Cardiac muscle cell (in vitro differentiated cells and primary cell): ENCODE results near the gene POLL. TPM values are rescaled to one million over a fixed set of nuclear protein-coding genes. Genes with fewer than 3 reads are reported as not detected.

Source experiments
- DNase-seq, 2 donors: peaks; one replicate each; pipeline versions ENCODE4 v3.0.0 to v3.0.0-alpha.2; 2010 to 2017; ENCODE audit warnings: low read depth in 1 of 2, low spot score in 1 of 2
- H3K27ac ChIP-seq: fragments of 200-600 bp; sonication (generic); 2 replicates; pipeline ENCODE4 v1.5.1; 2016
- H3K27me3 ChIP-seq: fragments of 200-600 bp; sonication (generic); 2 replicates; pipeline ENCODE4 v1.6.0; 2016; ENCODE audit warnings: control low read depth
- H3K36me3 ChIP-seq: fragments of 200-600 bp; sonication (generic); 2 replicates; pipeline ENCODE4 v1.5.1; 2016; ENCODE audit warnings: control low read depth
- H3K4me1 ChIP-seq: fragments of 200-600 bp; sonication (generic); 2 replicates; pipeline ENCODE4 v1.8.1; 2017; ENCODE audit warnings: low read depth, mild to moderate bottlenecking, mixed run types
- H3K4me3 ChIP-seq: fragments of 200-600 bp; sonication (generic); 2 replicates; pipeline ENCODE4 v1.5.1; 2016; ENCODE audit warnings: mild to moderate bottlenecking
- H3K9me3 ChIP-seq: fragments of 200-600 bp; sonication (generic); 2 replicates; pipeline ENCODE4 v1.5.1; 2017; ENCODE audit warnings: low read depth, mild to moderate bottlenecking, control low read depth
- polyA plus RNA-seq: library from polyadenylated mRNA; unstranded; fragments of >200 nt; fragmentation: Nextera tagmentation; extraction: Ambion mirVana; gene quantifications from 2 replicates; pipeline ENCODE4 v1.2.1, GENCODE V29; 2016
- total RNA-seq: library from RNA; depleted of rRNA; stranded (reverse); fragments of >200 nt; gene quantifications from 2 replicates; pipeline ENCODE4 v1.2.3, GENCODE V29; 2016
- TF ChIP-seq, protein P1 (sequence below): IDR thresholded peaks from 2 replicates; pipeline ENCODE4 v1.5.1; 2012; ENCODE audit warnings: low read depth, mild to moderate bottlenecking, low read length

The POLL gene
- total and polyA plus RNA-seq, 2 experiments from 2014 or later, result 27.6 to 41.7 TPM

DNA sequence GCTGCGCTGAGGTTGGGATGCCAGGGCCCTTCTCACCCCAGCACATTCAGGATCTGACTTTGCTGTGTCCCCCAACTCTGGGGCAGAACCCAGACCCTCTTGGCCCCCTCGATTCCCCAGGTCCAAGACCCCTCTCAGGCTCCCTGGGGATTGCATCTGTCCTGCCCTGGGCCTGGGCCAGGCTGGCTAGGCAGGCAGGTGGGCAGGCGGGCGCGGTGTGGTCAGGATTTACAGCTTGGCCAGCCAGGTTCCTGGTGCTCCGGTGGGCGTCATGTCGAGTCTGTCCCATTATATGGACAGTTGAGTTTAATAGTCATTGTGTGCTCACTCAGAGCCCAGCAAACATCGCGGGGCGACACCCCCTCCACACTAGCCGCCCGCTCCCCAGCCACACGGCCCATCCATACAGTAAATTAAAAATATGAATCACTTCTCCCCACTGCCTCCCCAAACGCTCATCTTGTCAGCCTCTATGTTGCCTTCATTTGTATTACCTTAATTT lies 23.5 kb downstream of the POLL start:
- Histone ChIP-seq H3K4me3 (no peak overlapping the region), H3K9me3 (no peaks in the 10 kb centered on the region), H3K4me1 (no peaks in the 10 kb centered on the region), H3K27me3 (peaks cover 3% of the 10 kb centered on the region), H3K36me3 (no peaks in the 10 kb centered on the region), H3K27ac (no peak overlapping the region)
- TF ChIP-seq, protein P1, sequence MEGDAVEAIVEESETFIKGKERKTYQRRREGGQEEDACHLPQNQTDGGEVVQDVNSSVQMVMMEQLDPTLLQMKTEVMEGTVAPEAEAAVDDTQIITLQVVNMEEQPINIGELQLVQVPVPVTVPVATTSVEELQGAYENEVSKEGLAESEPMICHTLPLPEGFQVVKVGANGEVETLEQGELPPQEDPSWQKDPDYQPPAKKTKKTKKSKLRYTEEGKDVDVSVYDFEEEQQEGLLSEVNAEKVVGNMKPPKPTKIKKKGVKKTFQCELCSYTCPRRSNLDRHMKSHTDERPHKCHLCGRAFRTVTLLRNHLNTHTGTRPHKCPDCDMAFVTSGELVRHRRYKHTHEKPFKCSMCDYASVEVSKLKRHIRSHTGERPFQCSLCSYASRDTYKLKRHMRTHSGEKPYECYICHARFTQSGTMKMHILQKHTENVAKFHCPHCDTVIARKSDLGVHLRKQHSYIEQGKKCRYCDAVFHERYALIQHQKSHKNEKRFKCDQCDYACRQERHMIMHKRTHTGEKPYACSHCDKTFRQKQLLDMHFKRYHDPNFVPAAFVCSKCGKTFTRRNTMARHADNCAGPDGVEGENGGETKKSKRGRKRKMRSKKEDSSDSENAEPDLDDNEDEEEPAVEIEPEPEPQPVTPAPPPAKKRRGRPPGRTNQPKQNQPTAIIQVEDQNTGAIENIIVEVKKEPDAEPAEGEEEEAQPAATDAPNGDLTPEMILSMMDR, result no peak
- no peak for DNase-seq

DNA sequence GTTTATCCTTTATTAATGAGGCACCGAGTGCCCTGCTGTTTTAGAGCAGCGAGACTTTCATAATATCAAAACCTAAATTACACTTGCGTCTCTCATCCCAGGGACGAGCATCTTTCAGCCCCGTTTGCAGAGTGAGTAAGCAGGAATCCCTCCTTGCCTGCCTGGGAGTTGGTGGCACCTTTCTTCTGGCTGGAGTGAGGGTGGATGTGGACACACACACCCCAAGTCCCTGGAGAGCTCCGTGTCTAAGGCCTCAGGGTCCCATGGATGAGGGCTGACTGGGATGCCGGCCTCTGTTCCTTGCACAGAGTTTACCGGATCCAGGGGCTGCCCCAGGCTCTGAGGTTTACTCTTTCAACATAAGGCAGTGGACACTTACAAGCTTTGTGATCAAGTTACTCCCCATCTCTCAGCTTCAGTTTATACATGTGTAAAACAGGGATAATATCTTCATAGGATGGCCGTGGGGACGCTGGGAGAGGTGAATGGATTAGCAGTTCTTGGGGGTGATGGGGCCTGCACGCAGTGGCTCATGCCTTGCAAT lies 24.5 kb downstream of the POLL start:
- no peaks in the 10 kb centered on the region for H3K4me1 ChIP-seq
- H3K9me3 ChIP-seq, result no peaks in the 10 kb centered on the region
- H3K27ac ChIP-seq, result no peak overlapping the region
- TF ChIP-seq, protein P1, result no peak
- peaks cover under 1% of the 10 kb centered on the region for H3K27me3 ChIP-seq
- no peaks in the 10 kb centered on the region for H3K36me3 ChIP-seq
- no peak for DNase-seq
- no peak overlapping the region for H3K4me3 ChIP-seq

DNA sequence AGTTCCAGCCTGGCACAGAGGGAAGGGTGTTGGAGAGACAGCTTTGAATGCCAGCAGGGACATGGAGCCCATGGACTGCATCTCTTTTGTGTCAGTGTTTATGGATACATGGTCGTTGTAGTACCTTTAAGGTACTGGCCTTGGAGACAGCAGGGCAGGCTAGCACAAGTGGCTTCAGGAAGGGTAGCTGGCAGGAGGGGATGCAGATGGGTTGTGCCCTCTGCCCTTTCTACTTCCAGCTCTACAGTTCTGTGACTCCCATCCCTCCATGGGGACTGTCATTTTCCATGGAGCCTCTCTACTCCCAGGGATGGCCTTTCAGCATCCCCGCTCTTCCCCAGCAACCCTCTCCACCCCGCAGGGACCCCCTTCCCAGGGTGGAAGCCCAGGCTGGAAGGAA lies 25.1 kb downstream of the POLL start:
- no peak for DNase-seq

DNA sequence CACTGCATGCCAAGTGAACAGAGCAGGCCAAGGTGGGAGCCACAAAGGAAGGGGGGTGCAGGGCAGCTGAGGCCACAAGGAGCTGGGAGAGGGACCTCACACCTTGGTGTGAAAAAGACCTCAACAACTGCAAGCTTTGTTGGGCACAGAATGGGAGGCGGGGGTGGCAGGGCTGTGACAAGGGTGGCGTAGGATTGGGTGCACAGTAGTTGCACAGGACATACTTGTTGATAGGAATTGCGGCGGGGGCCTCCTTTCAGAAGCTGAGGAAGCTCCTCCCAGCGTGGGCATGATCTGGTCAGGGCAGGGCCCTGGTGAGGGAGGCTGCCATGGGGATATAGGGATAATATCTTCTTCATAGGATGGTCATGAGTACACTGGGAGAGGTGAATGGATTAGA lies 25.8 kb downstream of the POLL start:
- DNase-seq, result no peak
- H3K27ac ChIP-seq, result no peak overlapping the region
- H3K4me3 ChIP-seq, result no peak overlapping the region
- H3K27me3 ChIP-seq, result no peaks in the 10 kb centered on the region
- H3K36me3 ChIP-seq, result no peaks in the 10 kb centered on the region
- H3K9me3 ChIP-seq, result no peaks in the 10 kb centered on the region
- TF ChIP-seq, protein P1, result no peak
- no peaks in the 10 kb centered on the region for H3K4me1 ChIP-seq

More for the DNA sequence above, 25.1 kb downstream of the POLL start:
- H3K9me3 ChIP-seq, result no peaks in the 10 kb centered on the region
- H3K4me1 ChIP-seq, result no peaks in the 10 kb centered on the region
- TF ChIP-seq, protein P1, result no peak
- H3K36me3 ChIP-seq, result no peaks in the 10 kb centered on the region
- no peaks in the 10 kb centered on the region for H3K27me3 ChIP-seq
- H3K4me3 ChIP-seq, result no peak overlapping the region
- no peak overlapping the region for H3K27ac ChIP-seq

DNA sequence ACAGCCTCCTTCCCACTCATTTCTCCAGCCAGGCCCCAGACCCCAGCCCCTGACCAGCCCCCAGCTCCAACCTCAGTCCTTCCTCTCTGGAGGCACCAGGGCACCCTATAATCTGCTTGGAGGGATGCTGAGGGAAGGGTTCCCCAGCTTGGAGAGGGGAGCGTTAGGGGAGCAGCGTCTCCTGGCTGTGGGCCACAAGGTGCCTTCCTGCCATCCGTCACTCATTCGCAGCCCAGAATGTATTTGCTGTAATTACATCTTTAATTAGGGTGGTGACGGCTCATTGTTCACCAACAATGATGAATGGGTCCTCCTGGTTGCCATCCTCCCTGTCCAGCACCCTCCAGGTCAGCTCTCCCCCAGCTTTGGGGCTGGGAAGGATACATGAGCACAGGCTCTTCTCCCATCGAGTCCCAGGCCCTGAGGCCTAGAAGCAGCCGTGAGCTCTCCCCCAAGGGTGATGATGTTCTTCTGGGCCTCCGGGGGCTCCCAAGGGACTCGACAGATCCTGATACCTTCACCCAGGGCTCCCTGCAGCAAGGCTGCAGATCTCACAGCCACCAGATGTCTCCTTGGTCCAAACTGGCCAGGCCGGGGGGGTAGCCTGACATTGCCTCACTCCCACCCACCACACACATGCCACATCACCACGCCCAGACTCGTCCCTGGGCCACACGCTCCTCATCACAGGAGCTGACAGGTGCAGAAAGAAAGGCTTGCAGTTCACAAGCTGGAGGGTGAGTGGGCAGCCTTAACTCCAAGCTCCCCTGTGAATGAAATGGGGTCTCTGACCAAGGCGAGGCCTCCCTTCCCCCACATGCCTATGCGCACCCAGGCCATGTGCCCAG lies 26.8 kb downstream of the POLL start:
- no peak overlapping the region for H3K4me3 ChIP-seq
- H3K4me1 ChIP-seq, result no peaks in the 10 kb centered on the region
- no peak for DNase-seq
- H3K36me3 ChIP-seq, result no peaks in the 10 kb centered on the region
- no peaks in the 10 kb centered on the region for H3K9me3 ChIP-seq
- H3K27me3 ChIP-seq, result no peaks in the 10 kb centered on the region
- no peak overlapping the region for H3K27ac ChIP-seq
- TF ChIP-seq, protein P1, result no peak
